CD4-positive, alpha-beta T cell treated with Interferon gamma for 1 hour (primary cell): ENCODE data around the gene MOCS3.

Source experiments
- DNase-seq: peaks from one replicate; pipeline ENCODE4 v3.0.0-alpha.2; 2020

Gene MOCS3

GRCh38 chr20:50958615-50959542 is at the start of gene MOCS3:
TSS of gene MOCS3 (plus strand) at chr20:50958818. CDS start at chr20:50958843, 25 bp downstream.
- peak; percentile 87 for DNase-seq

GRCh38 chr20:50909413-50909812 is 49.2 kb upstream of the MOCS3 start:
- DNase-seq, result no peak

GRCh38 chr20:50911030-50911429 is 47.6 kb upstream of the MOCS3 start:
- DNase-seq, result no peak

- DNase-seq, result no peak
Measured at GRCh38 chr20:50911716-50912115, 46.9 kb upstream of the MOCS3 start.

GRCh38 chr20:50913690-50914375 is 44.8 kb upstream of the MOCS3 start:
- no peak for DNase-seq

- DNase-seq, result no peak
Measured at GRCh38 chr20:50915424-50915823, 43.2 kb upstream of the MOCS3 start.

GRCh38 chr20:50916257-50916656 is 42.4 kb upstream of the MOCS3 start:
- no peak for DNase-seq

GRCh38 chr20:50916934-50917333 is 41.7 kb upstream of the MOCS3 start:
- DNase-seq, result no peak

GRCh38 chr20:50918403-50918802 is 40.2 kb upstream of the MOCS3 start:
- DNase-seq, result no peak

- DNase-seq, result no peak
Measured at GRCh38 chr20:50919567-50919966, 39.1 kb upstream of the MOCS3 start.

GRCh38 chr20:50920997-50921396 is 37.6 kb upstream of the MOCS3 start:
- DNase-seq, result no peak

- DNase-seq, result no peak
Measured at GRCh38 chr20:50921803-50922501, 36.7 kb upstream of the MOCS3 start.

GRCh38 chr20:50924261-50924920 is 34.2 kb upstream of the MOCS3 start:
- no peak for DNase-seq

GRCh38 chr20:50926530-50926929 is 32.1 kb upstream of the MOCS3 start:
- DNase-seq, result no peak

GRCh38 chr20:50928469-50928868 is 30.1 kb upstream of the MOCS3 start:
- DNase-seq, result no peak

GRCh38 chr20:50929299-50930138 is 29.1 kb upstream of the MOCS3 start:
- peak; percentile 92 for DNase-seq

GRCh38 chr20:50930139-50930975 is 28.3 kb upstream of the MOCS3 start:
- DNase-seq, result no peak

GRCh38 chr20:50930976-50931305 is 27.7 kb upstream of the MOCS3 start:
- no peak for DNase-seq

- peak; percentile 91 for DNase-seq
Measured at GRCh38 chr20:50931306-50932015, 27.2 kb upstream of the MOCS3 start, which contains the start of gene ADNP. TSS of gene ADNP (minus strand) at chr20:50931437. CDS start at chr20:50903996, 27,441 bp downstream.

GRCh38 chr20:50932016-50932485 is 26.6 kb upstream of the MOCS3 start:
- DNase-seq, result no peak
